Caco-2 (cell line): ENCODE results near the gene NUP160. TPM values are rescaled to one million over a fixed set of nuclear protein-coding genes. Genes with fewer than 3 reads are reported as not detected.
"Not testable (repeated sequence)": the region's sequence is repeated elsewhere in the genome, so short reads cannot be mapped to it uniquely, and the experiment has no call there.

Source experiments
- BruUV-seq: library from RNA; stranded (reverse); fragments of 400-500 nt; replicated peaks from 2 replicates; lab custom pipeline; 2021; lab: Mats Ljungman, UMichigan
- CTCF ChIA-PET: fragments of 300-600 bp; sonication (Branson Sonifier 250); formaldehyde crosslinking; loops from one replicate; lab custom pipeline; 2022; ENCODE audit warnings: antibody characterized with exemption; lab: Charles Lee
- POLR2A ChIA-PET: fragments of 300-600 bp; sonication (Branson Sonifier 250); formaldehyde crosslinking; loops from one replicate; lab custom pipeline; 2022; ENCODE audit warnings: antibody characterized with exemption; lab: Charles Lee
- DNase-seq, 2 experiments: peaks; one replicate each; pipeline versions ENCODE4 v3.0.0 to v3.0.0-alpha.2; 2020 to 2022
- H3K27me3 ChIP-seq: replicated peaks from 2 replicates; pipeline ENCODE4 v1.6.0; 2011; ENCODE audit warnings: low read length; ENCODE audit not compliant: control insufficient read depth, insufficient read depth
- H3K36me3 ChIP-seq: 2 replicates; pipeline ENCODE4 v1.5.1; 2011; ENCODE audit warnings: low read length; ENCODE audit not compliant: control insufficient read depth, insufficient read depth
- H3K4me1 ChIP-seq: fragments of 250-450 bp; sonication (Bioruptor Pico); 2 replicates; pipeline ENCODE4 v1.5.1; 2020; ENCODE audit warnings: mild to moderate bottlenecking
- H3K4me3 ChIP-seq: 2 replicates; pipeline ENCODE4 v1.5.1; 2011; ENCODE audit warnings: low read depth, mild to moderate bottlenecking, control low read depth, low read length
- H3K9me3 ChIP-seq: fragments of 250-450 bp; sonication (Bioruptor Pico); 2 replicates; pipeline ENCODE4 v1.5.1; 2020; ENCODE audit warnings: mild to moderate bottlenecking, moderate library complexity
- H3K27ac Mint-ChIP-seq: one replicate; pipeline ENCODE4 v1.8.0; 2022; ENCODE audit warnings: mixed read lengths; ENCODE audit not compliant: unreplicated experiment
- H3K27me3 Mint-ChIP-seq: one replicate; pipeline ENCODE4 v1.8.0; 2022; ENCODE audit warnings: mixed read lengths; ENCODE audit not compliant: insufficient read depth, unreplicated experiment
- H3K36me3 Mint-ChIP-seq: one replicate; pipeline ENCODE4 v1.8.0; 2022; ENCODE audit warnings: mild to moderate bottlenecking, mixed read lengths; ENCODE audit not compliant: insufficient read depth, unreplicated experiment
- H3K4me1 Mint-ChIP-seq: one replicate; pipeline ENCODE4 v1.8.0; 2022; ENCODE audit warnings: low read depth, mixed read lengths; ENCODE audit not compliant: unreplicated experiment
- H3K4me3 Mint-ChIP-seq: one replicate; pipeline ENCODE4 v1.8.0; 2022; ENCODE audit warnings: mild to moderate bottlenecking, moderate library complexity, mixed read lengths; ENCODE audit not compliant: unreplicated experiment
- H3K9me3 Mint-ChIP-seq: one replicate; pipeline ENCODE4 v1.8.0; 2022; ENCODE audit warnings: mixed read lengths; ENCODE audit not compliant: unreplicated experiment
- intact Hi-C: fragments of 100-400 bp; cut with micrococcal nuclease; formaldehyde crosslinking; loops from one replicate; pipeline ENCODE4 v1.10.0; 2022; ENCODE audit not compliant: unreplicated experiment
- total RNA-seq: library from RNA; stranded (reverse); gene quantifications from 2 replicates; pipeline ENCODE4 v1.2.3, GENCODE V29; 2022
- TF ChIP-seq, protein P1 (sequence below), 2 experiments: fragments of 200-600 bp in 1 of 2; IDR thresholded peaks; 1 replicate in 1 of 2; 2 replicates in 1 of 2; pipeline versions ENCODE4 v1.5.1 to v1.8.0; 2011 to 2022; ENCODE audit warnings: antibody characterized with exemption in 1 of 2, control low read depth in 1 of 2, inconsistent platforms in 1 of 2, low read depth in 1 of 2, low read length in 1 of 2, mild to moderate bottlenecking in 1 of 2, moderate library complexity in 1 of 2; ENCODE audit not compliant: insufficient read depth in 1 of 2, severe bottlenecking in 1 of 2, unreplicated experiment in 1 of 2

The NUP160 gene
- total RNA-seq, 1 experiment from 2014 or later, result 72.9 TPM

GRCh38 chr11:47756208-47756607 lies 91.9 kb downstream of the NUP160 start:
- BruUV-seq, result no TSS peak
- Mint-ChIP-seq H3K36me3 (peaks cover 98% of the 10 kb centered on the region), H3K4me3 (no peak overlapping the region), H3K27ac (no peak overlapping the region), H3K9me3 (no peaks in the 10 kb centered on the region), H3K27me3 (no peaks in the 10 kb centered on the region), H3K4me1 (no peaks in the 10 kb centered on the region)
- no peaks in the 10 kb centered on the region for H3K4me1 ChIP-seq
- no peaks in the 10 kb centered on the region for H3K9me3 ChIP-seq
- no peaks in the 10 kb centered on the region for H3K27me3 ChIP-seq
- TF ChIP-seq, protein P1, sequence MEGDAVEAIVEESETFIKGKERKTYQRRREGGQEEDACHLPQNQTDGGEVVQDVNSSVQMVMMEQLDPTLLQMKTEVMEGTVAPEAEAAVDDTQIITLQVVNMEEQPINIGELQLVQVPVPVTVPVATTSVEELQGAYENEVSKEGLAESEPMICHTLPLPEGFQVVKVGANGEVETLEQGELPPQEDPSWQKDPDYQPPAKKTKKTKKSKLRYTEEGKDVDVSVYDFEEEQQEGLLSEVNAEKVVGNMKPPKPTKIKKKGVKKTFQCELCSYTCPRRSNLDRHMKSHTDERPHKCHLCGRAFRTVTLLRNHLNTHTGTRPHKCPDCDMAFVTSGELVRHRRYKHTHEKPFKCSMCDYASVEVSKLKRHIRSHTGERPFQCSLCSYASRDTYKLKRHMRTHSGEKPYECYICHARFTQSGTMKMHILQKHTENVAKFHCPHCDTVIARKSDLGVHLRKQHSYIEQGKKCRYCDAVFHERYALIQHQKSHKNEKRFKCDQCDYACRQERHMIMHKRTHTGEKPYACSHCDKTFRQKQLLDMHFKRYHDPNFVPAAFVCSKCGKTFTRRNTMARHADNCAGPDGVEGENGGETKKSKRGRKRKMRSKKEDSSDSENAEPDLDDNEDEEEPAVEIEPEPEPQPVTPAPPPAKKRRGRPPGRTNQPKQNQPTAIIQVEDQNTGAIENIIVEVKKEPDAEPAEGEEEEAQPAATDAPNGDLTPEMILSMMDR (IDR thresholded peaks at IDR 0.05; ENCODE audit: insufficient read depth in 1 of 2, low read depth in 1 of 2, low read length in 1 of 2, severe bottlenecking in 1 of 2, unreplicated experiment in 1 of 2), result no peak
- H3K36me3 ChIP-seq, result peaks cover 7% of the 10 kb centered on the region
- no peak for DNase-seq
- ChIA-PET CTCF (interaction anchor here (0.6 kb wide), 1 partner anchor 203 kb away, joined by 3 read pairs; no protein-coding TSS in a partner anchor), POLR2A (no interaction called here)
- H3K4me3 ChIP-seq, result no peak overlapping the region
- intact Hi-C loops, result no loop called here

- intact Hi-C loops, result no loop called here
- Mint-ChIP-seq H3K27ac (no peak overlapping the region), H3K36me3 (peaks cover 99% of the 10 kb centered on the region), H3K9me3 (peaks cover 9% of the 10 kb centered on the region), H3K4me3 (no peak overlapping the region), H3K4me1 (no peaks in the 10 kb centered on the region), H3K27me3 (no peaks in the 10 kb centered on the region)
- Histone ChIP-seq H3K4me3 (no peak overlapping the region), H3K36me3 (peaks cover 6% of the 10 kb centered on the region), H3K9me3 (no peaks in the 10 kb centered on the region), H3K4me1 (no peaks in the 10 kb centered on the region), H3K27me3 (no peaks in the 10 kb centered on the region)
- no peak for DNase-seq
- CTCF ChIA-PET, result no interaction called here
- no TSS peak for BruUV-seq
- TF ChIP-seq, protein P1 (IDR thresholded peaks at IDR 0.05; ENCODE audit: insufficient read depth in 1 of 2, low read depth in 1 of 2, low read length in 1 of 2, severe bottlenecking in 1 of 2, unreplicated experiment in 1 of 2), result no peak
- POLR2A ChIA-PET, result no interaction called here
Observed at GRCh38 chr11:47750725-47751124, 97.4 kb downstream of the NUP160 start.

DNA sequence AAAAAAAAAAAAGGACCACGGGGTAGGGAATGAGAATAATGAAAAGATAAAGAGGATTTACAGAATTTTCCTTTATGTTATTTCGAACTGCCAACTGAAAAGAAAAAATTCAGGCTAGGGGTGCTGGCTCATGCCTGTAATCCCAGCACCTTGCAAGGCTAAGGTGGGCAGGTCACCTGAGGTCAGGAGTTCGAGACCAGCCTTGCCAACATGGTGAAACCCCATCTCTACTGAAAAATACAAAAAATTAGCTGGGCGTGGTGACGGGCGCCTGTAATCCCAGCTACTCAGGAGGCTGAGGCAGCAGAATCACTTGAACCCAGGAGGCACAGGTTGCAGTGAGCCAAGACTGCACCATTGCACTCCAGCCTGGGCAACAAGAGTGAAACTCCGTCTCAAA lies 105.7 kb downstream of the NUP160 start:
- DNase-seq, H3K9me3 ChIP-seq, H3K4me1 ChIP-seq, H3K36me3 ChIP-seq, H3K27ac Mint-ChIP-seq, H3K27me3 ChIP-seq, H3K27me3 Mint-ChIP-seq, intact Hi-C loops, H3K4me3 ChIP-seq, CTCF ChIA-PET, BruUV-seq, H3K4me1 Mint-ChIP-seq, H3K4me3 Mint-ChIP-seq: not testable (repeated sequence)
- Mint-ChIP-seq H3K9me3 (peaks cover 12% of the 10 kb centered on the region), H3K36me3 (peaks cover 96% of the 10 kb centered on the region)
- POLR2A ChIA-PET, result interaction anchor here (0.6 kb wide), 1 partner anchor 85 kb away, joined by 4 read pairs; no protein-coding TSS in a partner anchor

- H3K4me1 Mint-ChIP-seq, H3K4me3 ChIP-seq, H3K9me3 ChIP-seq, H3K27me3 Mint-ChIP-seq, DNase-seq, intact Hi-C loops, CTCF ChIA-PET, H3K27me3 ChIP-seq, H3K9me3 Mint-ChIP-seq, H3K4me3 Mint-ChIP-seq, H3K36me3 ChIP-seq, BruUV-seq, H3K4me1 ChIP-seq, H3K27ac Mint-ChIP-seq: not testable (repeated sequence)
- POLR2A ChIA-PET, result interaction anchor here (0.6 kb wide), 1 partner anchor 16 kb away, joined by 3 read pairs; no protein-coding TSS in a partner anchor
- H3K36me3 Mint-ChIP-seq, result peaks cover 92% of the 10 kb centered on the region
Observed at GRCh38 chr11:47737817-47738216, 110.3 kb downstream of the NUP160 start.
